ENCODE measurements around the gene LMBR1L. TPM values are rescaled to one million over a fixed set of nuclear protein-coding genes. Genes with fewer than 3 reads are reported as not detected.

LMBR1L gene
- total and polyA plus RNA-seq, 11 donors, result 10.4 to 43.5 (median 26.6) TPM

GRCh38 chr12:49105504-49106084, 5.1 kb downstream of the LMBR1L start:
- ATAC-seq, result peak in 3 of 4 donors; percentile 13 to 50 (median 33)
- H3K27me3 ChIP-seq, result no peaks in the 10 kb centered on the region

DNA sequence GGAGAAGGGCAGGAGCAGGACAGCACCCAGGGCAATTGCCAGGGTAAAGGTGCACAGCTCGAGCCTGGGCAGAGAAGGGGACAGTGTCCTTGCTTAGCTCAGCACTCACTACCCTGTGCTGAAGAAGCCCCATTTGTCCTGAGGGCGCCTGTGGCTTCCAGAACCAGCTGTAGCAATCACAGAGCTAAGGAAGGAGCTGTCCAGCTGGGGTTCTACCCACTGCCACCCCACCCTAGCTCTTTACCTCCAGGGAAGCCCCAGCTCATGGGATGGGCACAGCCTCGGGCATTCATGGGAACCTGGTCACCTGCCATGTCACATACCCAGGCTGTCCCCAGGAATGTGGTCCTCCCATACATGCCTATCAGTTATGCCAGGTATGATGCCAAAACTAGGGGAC, 5.8 kb downstream of the LMBR1L start:
- H3K27me3 ChIP-seq, result no peaks in the 10 kb centered on the region
- no peaks in the 10 kb centered on the region for H3K9me3 ChIP-seq
- ATAC-seq (no peak), DNase-seq (no peak)
- peaks cover 3 to 64% (median 58%) of the 10 kb centered on the region in 12 donors for H3K4me1 ChIP-seq
- intact Hi-C loops (cut with DNase I), result loop anchor here in 1 of 10 donors (5.0 kb wide), 1 partner anchor 38 kb away; the partner anchor contains the start of gene RHEBL1
- H3K36me3 ChIP-seq, result peaks cover 7 to 69% (median 59%) of the 10 kb centered on the region in 9 donors
- H3K4me3 ChIP-seq, result no peak overlapping the region
- 63 to 88% (median 71%) methylated on average over 3 of the region's 3 CpGs for WGBS, 4 donors
- TF ChIP-seq, protein P1, sequence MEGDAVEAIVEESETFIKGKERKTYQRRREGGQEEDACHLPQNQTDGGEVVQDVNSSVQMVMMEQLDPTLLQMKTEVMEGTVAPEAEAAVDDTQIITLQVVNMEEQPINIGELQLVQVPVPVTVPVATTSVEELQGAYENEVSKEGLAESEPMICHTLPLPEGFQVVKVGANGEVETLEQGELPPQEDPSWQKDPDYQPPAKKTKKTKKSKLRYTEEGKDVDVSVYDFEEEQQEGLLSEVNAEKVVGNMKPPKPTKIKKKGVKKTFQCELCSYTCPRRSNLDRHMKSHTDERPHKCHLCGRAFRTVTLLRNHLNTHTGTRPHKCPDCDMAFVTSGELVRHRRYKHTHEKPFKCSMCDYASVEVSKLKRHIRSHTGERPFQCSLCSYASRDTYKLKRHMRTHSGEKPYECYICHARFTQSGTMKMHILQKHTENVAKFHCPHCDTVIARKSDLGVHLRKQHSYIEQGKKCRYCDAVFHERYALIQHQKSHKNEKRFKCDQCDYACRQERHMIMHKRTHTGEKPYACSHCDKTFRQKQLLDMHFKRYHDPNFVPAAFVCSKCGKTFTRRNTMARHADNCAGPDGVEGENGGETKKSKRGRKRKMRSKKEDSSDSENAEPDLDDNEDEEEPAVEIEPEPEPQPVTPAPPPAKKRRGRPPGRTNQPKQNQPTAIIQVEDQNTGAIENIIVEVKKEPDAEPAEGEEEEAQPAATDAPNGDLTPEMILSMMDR (IDR thresholded peaks at IDR 0.05), result no peak
- no peak for TF ChIP-seq POLR2A (IDR thresholded peaks at IDR 0.05)
- peak overlapping the region in 6 of 12 donors; percentile 24 to 73 (median 32) for H3K27ac ChIP-seq

More at GRCh38 chr12:49105504-49106084, 5.1 kb downstream of the LMBR1L start:
- H3K36me3 ChIP-seq, result peaks cover 7 to 62% (median 51%) of the 10 kb centered on the region in 9 donors
- intact Hi-C loops (cut with DNase I), result no loop called here
- no peaks in the 10 kb centered on the region for H3K9me3 ChIP-seq
- peak in 4 of 5 donors; percentile 43 to 76 (median 55) for DNase-seq
- TF ChIP-seq, protein P1 (IDR thresholded peaks at IDR 0.05), result no peak
- no peak for TF ChIP-seq POLR2A (IDR thresholded peaks at IDR 0.05)
- 53 to 65% (median 53%) methylated on average over 9 of the region's 9 CpGs for WGBS, 4 donors
- H3K4me3 ChIP-seq, result no peak overlapping the region
- peak overlapping the region in 11 of 12 donors; percentile 34 to 73 (median 62) for H3K27ac ChIP-seq
- peaks cover 3 to 65% (median 58%) of the 10 kb centered on the region in 12 donors for H3K4me1 ChIP-seq

DNA sequence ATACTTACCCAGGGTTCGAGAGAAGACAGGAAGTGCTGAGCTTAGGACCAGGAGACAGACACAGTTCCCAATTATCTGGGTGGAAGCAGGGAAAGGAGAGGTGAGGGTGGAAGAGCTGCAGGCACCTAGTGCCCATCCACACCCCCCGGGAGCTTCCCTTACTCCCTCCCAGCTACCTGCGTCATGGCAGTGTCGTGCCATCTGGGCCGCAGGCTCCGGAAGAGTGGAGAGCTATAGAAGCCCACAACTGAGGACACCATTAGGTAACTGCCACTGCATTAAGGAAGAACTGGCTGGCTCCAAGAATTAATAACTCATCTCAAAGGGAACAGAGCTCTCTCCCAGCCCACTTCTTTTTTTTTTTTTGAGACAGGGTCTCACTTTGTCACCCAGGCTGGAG, 10.3 kb downstream of the LMBR1L start:
- Histone ChIP-seq H3K36me3 (peaks cover 7 to 97% (median 87%) of the 10 kb centered on the region in 9 donors), H3K4me1 (peaks cover 0 to 20% (median 16%) of the 10 kb centered on the region in 12 donors), H3K4me3 (no peak overlapping the region), H3K27me3 (no peaks in the 10 kb centered on the region), H3K9me3 (no peaks in the 10 kb centered on the region), H3K27ac (no peak overlapping the region)
- 92 to 95% (median 93%) methylated on average over 6 of the region's 6 CpGs for WGBS, 4 donors
- intact Hi-C loops (cut with DNase I), result loop anchor here in 1 of 10 donors (5.0 kb wide), 1 partner anchor 33 kb away; the partner anchor contains the start of gene RHEBL1
- ATAC-seq, result no peak
- peak in 1 of 5 donors; percentile 17 for DNase-seq
- TF ChIP-seq POLR2A (IDR thresholded peaks at IDR 0.05), result no peak
- TF ChIP-seq, protein P1 (IDR thresholded peaks at IDR 0.05), result no peak

DNA sequence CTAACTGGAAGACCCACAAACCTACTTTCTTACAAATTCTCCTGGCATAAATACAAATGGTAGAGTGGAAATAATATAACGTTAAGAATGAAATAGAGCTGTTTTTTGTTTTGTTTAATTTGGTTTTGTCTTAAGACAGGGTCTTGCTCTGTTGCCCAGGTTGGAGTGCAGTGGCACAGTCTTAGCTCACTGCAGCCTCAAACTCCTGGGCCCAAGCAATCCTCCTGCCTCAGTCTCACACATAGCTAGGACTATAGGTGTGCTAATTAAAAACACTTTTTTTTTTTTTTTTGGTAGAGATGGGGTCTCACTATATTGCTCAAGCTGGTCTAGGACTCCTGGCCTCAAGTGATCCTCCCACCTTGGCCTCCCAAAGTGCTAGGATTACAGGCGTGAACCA, 11.9 kb downstream of the LMBR1L start:
- intact Hi-C loops (cut with DNase I), result loop anchor here in 2 of 10 donors (5.0 kb wide), 1 partner anchor 36 kb away; the partner anchor contains the start of gene KMT2D (in 2 of the 2)
- WGBS, 4 donors, result 88 to 99% (median 96%) methylated on average over 2 of the region's 2 CpGs
- peaks cover 0 to 14% (median 6%) of the 10 kb centered on the region in 9 donors for H3K27me3 ChIP-seq
- no peak for ATAC-seq
- no peaks in the 10 kb centered on the region for H3K9me3 ChIP-seq
- DNase-seq, result no peak
- peaks cover 7 to 81% (median 76%) of the 10 kb centered on the region in 9 donors for H3K36me3 ChIP-seq
- H3K27ac ChIP-seq, result no peak overlapping the region
- no peak overlapping the region for H3K4me3 ChIP-seq
- TF ChIP-seq POLR2A (IDR thresholded peaks at IDR 0.05), result no peak
- TF ChIP-seq, protein P1 (IDR thresholded peaks at IDR 0.05), result no peak
- H3K4me1 ChIP-seq, result peaks cover 0 to 19% (median 14%) of the 10 kb centered on the region in 12 donors
